ENCODE results near the gene BLOC1S3. TPM values are rescaled to one million over a fixed set of nuclear protein-coding genes. Genes with fewer than 3 reads are reported as not detected.

BLOC1S3 gene
- total RNA-seq, 2 donors from 2014 or later: 12.9 to 15.2 TPM

GRCh38 chr19:45140533-45140932 lies 38.1 kb upstream of the BLOC1S3 start:
- no peaks in the 10 kb centered on the region for H3K9me3 ChIP-seq (ENCODE audit: control insufficient read depth, low read length, poor library complexity, severe bottlenecking)
- ATAC-seq: no peak
- Mint-ChIP-seq H3K27me3 (no peaks in the 10 kb centered on the region), H3K4me1 (peaks cover 13% of the 10 kb centered on the region), H3K4me3 (no peak overlapping the region), H3K36me3 (ENCODE audit: low read depth) (peaks cover 3% of the 10 kb centered on the region), H3K27ac (no peak overlapping the region)
- DNase-seq: no peak

GRCh38 chr19:45141203-45141900 lies 37.2 kb upstream of the BLOC1S3 start:
- H3K4me1 Mint-ChIP-seq: peaks cover 13% of the 10 kb centered on the region
- ATAC-seq (no peak), DNase-seq (no peak)
- H3K36me3 Mint-ChIP-seq (ENCODE audit: low read depth): peaks cover 3% of the 10 kb centered on the region
- H3K9me3 ChIP-seq (ENCODE audit: control insufficient read depth, low read length, poor library complexity, severe bottlenecking): no peaks in the 10 kb centered on the region
- no peaks in the 10 kb centered on the region for H3K27me3 Mint-ChIP-seq
- H3K4me3 Mint-ChIP-seq: no peak overlapping the region
- no peak overlapping the region for H3K27ac Mint-ChIP-seq

GRCh38 chr19:45142016-45142725 lies 36.4 kb upstream of the BLOC1S3 start:
- Mint-ChIP-seq H3K4me1 (peaks cover 10% of the 10 kb centered on the region), H3K36me3 (ENCODE audit: low read depth) (peaks cover 3% of the 10 kb centered on the region), H3K4me3 (no peak overlapping the region), H3K27me3 (no peaks in the 10 kb centered on the region), H3K27ac (no peak overlapping the region)
- no peaks in the 10 kb centered on the region for H3K9me3 ChIP-seq (ENCODE audit: control insufficient read depth, low read length, poor library complexity, severe bottlenecking)
- DNase-seq (no peak), ATAC-seq (no peak)

DNA sequence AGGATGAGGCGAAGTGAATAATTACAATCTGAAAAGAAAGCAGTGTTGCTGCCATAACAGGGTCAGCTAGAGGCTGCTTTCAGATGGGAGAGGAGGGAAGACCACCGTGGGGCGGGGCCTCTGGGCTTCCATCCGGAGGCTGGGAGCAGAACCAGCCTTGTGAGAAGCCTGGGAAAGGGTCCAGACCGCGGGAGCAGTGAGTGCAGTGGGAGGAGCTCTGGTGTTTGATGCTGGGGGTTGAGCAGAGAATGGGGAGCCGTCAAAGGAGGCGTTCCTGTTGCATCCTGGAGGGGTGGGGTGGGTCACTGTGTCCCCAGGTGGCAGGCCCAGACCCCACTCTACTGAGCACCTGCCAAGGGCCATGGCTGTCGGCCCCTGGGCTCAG lies 35.9 kb upstream of the BLOC1S3 start:
- no peak overlapping the region for H3K4me3 Mint-ChIP-seq
- H3K36me3 Mint-ChIP-seq (ENCODE audit: low read depth): peaks cover 3% of the 10 kb centered on the region
- no peak overlapping the region for H3K27ac Mint-ChIP-seq
- H3K4me1 Mint-ChIP-seq: peaks cover 10% of the 10 kb centered on the region
- no peaks in the 10 kb centered on the region for H3K9me3 ChIP-seq (ENCODE audit: control insufficient read depth, low read length, poor library complexity, severe bottlenecking)
- DNase-seq (no peak), ATAC-seq (no peak)
- no peaks in the 10 kb centered on the region for H3K27me3 Mint-ChIP-seq

DNA sequence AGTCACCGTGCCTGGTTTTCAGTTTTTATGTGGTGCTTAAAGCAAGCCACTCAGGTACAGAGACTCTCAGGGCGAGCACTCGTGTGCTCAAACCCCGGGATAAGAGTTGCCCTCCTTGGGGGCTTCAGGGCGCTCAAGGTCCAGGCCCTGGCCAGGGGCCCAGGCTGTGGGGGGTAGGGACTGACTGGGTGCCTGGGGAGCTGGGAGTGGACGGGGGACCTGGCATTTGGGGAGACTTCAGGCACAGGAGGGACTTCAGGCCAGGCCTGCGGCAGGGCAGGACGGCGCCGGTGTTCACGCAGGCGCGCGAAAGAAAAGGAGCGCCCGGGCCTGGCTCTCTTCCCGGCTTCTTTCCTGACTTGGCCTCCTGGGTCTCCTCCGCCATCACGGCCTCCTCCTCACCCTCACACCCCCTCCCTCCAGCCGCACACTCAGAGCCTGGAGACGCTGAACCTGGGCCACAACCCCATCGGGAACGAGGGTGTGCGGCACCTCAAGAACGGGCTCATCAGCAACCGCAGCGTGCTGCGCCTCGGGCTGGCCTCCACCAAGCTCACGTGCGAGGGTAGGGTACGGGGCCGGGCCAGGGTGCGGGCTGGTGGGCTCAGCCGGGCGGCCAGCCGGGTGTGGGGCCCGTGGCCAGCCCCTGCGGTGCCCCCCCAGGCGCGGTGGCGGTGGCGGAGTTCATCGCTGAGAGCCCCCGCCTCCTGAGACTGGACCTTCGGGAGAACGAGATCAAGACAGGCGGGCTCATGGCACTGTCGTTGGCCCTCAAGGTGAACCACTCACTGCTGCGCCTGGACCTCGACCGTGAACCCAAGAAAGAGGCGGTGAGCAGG lies 33.9 kb upstream of the BLOC1S3 start:
- DNase-seq (no peak), ATAC-seq (no peak)
- peaks cover 3% of the 10 kb centered on the region for H3K36me3 Mint-ChIP-seq (ENCODE audit: low read depth)
- H3K27ac Mint-ChIP-seq: peak overlapping the region; percentile 8
- H3K9me3 ChIP-seq (ENCODE audit: control insufficient read depth, low read length, poor library complexity, severe bottlenecking): no peaks in the 10 kb centered on the region
- no peaks in the 10 kb centered on the region for H3K27me3 Mint-ChIP-seq
- peaks cover 12% of the 10 kb centered on the region for H3K4me1 Mint-ChIP-seq
- no peak overlapping the region for H3K4me3 Mint-ChIP-seq

DNA sequence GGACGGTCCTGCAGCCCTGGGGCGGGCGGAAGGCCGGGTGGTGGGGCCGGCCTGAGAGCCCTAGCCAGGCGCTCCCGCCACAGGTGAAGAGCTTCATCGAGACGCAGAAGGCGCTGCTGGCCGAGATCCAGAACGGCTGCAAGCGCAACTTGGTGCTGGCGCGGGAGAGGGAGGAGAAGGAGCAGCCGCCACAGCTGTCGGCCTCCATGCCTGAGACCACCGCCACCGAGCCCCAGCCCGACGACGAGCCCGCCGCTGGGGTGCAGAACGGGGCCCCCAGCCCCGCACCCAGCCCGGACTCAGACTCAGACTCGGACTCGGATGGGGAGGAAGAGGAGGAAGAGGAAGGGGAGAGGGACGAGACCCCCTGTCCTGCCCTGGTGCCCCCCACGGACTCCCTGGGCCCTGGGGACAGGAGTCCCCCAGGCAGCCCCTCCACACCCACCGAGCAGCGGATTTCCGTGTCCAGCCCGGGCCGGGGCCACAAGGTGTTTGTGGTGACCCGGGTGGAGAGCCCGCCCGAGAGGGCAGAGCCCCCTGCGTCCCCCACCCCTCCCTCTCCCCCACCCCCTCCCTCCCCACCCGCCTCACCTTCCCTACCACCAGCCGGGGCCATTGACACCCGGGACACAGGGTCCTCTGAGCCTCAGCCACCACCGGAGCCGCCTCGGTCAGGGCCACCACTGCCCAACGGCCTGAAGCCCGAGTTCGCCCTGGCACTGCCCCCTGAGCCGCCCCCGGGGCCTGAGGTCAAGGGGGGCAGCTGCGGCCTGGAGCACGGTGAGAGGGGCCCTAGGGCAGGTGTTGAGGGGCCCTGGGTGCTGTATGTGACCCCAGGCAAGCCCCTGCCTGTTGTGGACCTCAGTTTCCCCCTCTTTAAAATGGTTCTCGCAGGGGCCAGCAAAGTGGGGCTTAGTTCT lies 33.1 kb upstream of the BLOC1S3 start:
- H3K27me3 Mint-ChIP-seq: no peaks in the 10 kb centered on the region
- peaks cover 3% of the 10 kb centered on the region for H3K36me3 Mint-ChIP-seq (ENCODE audit: low read depth)
- no peak overlapping the region for H3K27ac Mint-ChIP-seq
- H3K9me3 ChIP-seq (ENCODE audit: control insufficient read depth, low read length, poor library complexity, severe bottlenecking): no peaks in the 10 kb centered on the region
- H3K4me3 Mint-ChIP-seq: no peak overlapping the region
- H3K4me1 Mint-ChIP-seq: peaks cover 12% of the 10 kb centered on the region
- ATAC-seq: no peak
- no peak for DNase-seq

- ATAC-seq: no peak
- H3K27me3 Mint-ChIP-seq: no peaks in the 10 kb centered on the region
- no peak overlapping the region for H3K27ac Mint-ChIP-seq
- peaks cover 3% of the 10 kb centered on the region for H3K36me3 Mint-ChIP-seq (ENCODE audit: low read depth)
- H3K9me3 ChIP-seq (ENCODE audit: control insufficient read depth, low read length, poor library complexity, severe bottlenecking): no peaks in the 10 kb centered on the region
- DNase-seq: no peak
- H3K4me3 Mint-ChIP-seq: no peak overlapping the region
- H3K4me1 Mint-ChIP-seq: peaks cover 12% of the 10 kb centered on the region
Observed at GRCh38 chr19:45146251-45146650, 32.3 kb upstream of the BLOC1S3 start.

GRCh38 chr19:45146741-45147205 lies 31.8 kb upstream of the BLOC1S3 start:
- Mint-ChIP-seq H3K27me3 (no peaks in the 10 kb centered on the region), H3K4me3 (no peak overlapping the region), H3K27ac (no peak overlapping the region), H3K4me1 (peaks cover 12% of the 10 kb centered on the region), H3K36me3 (ENCODE audit: low read depth) (peaks cover 3% of the 10 kb centered on the region)
- H3K9me3 ChIP-seq (ENCODE audit: control insufficient read depth, low read length, poor library complexity, severe bottlenecking): no peaks in the 10 kb centered on the region
- ATAC-seq: no peak
- DNase-seq: no peak

GRCh38 chr19:45147835-45148676 lies 30.5 kb upstream of the BLOC1S3 start:
- DNase-seq: no peak
- Mint-ChIP-seq H3K4me3 (no peak overlapping the region), H3K27me3 (no peaks in the 10 kb centered on the region), H3K4me1 (peaks cover 14% of the 10 kb centered on the region), H3K36me3 (ENCODE audit: low read depth) (peaks cover under 1% of the 10 kb centered on the region), H3K27ac (peak overlapping the region; percentile 51)
- H3K9me3 ChIP-seq (ENCODE audit: control insufficient read depth, low read length, poor library complexity, severe bottlenecking): no peaks in the 10 kb centered on the region
- no peak for ATAC-seq

GRCh38 chr19:45149129-45149528 lies 29.5 kb upstream of the BLOC1S3 start:
- Mint-ChIP-seq H3K36me3 (ENCODE audit: low read depth) (no peaks in the 10 kb centered on the region), H3K4me1 (peaks cover 18% of the 10 kb centered on the region), H3K27ac (peak overlapping the region; percentile 51), H3K27me3 (no peaks in the 10 kb centered on the region), H3K4me3 (no peak overlapping the region)
- ATAC-seq (no peak), DNase-seq (no peak)
- no peaks in the 10 kb centered on the region for H3K9me3 ChIP-seq (ENCODE audit: control insufficient read depth, low read length, poor library complexity, severe bottlenecking)

DNA sequence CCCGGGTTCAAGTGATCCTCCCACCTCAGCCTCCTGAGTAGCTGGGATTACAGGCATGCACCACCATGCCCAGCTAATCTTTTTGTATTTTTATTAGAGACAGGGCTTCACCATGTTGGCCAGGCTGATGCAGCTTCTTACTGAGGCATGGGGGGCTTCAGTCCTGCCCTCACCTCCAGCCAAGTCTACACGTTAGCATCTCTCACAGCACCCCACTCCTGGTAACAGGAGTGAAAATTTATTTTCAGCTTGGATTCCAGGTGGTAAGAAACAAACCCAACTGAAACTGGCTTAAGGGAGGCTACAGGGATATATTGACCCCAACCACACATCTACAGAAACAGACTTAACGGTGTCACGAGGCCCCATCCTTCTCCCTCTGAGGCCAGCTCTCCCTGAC lies 28.4 kb upstream of the BLOC1S3 start:
- H3K9me3 ChIP-seq (ENCODE audit: control insufficient read depth, low read length, poor library complexity, severe bottlenecking): no peaks in the 10 kb centered on the region
- H3K4me3 Mint-ChIP-seq: no peak overlapping the region
- DNase-seq (no peak), ATAC-seq (no peak)
- peaks cover 21% of the 10 kb centered on the region for H3K4me1 Mint-ChIP-seq
- no peaks in the 10 kb centered on the region for H3K27me3 Mint-ChIP-seq
- no peaks in the 10 kb centered on the region for H3K36me3 Mint-ChIP-seq (ENCODE audit: low read depth)
- H3K27ac Mint-ChIP-seq: peak overlapping the region; percentile 51

DNA sequence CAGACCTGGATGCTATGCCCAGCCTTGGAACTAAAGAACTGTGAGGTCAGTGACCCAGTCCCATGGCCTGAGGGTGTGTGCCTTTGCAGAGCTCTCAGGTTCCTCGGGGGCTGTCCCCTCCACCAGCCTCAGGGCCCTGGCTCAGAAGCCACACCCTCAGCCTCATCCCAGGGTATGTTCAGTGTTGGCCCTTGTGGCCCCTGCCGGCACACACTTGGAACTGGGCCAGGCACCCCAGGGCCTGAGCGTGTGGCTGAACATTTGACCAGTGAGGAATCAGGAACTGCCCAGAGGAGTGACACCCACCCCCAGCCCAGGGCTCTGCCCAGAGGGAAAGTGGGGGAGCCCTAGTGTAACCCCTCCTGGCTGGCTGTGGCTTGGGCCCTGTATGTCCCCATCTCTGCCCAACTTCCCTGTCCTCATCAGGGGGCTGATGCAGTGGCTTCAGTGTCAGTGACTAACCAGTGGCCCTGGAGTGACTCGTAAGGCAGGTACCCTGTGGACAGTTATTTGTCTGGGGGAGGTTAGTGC lies 27.8 kb upstream of the BLOC1S3 start:
- H3K27me3 Mint-ChIP-seq: no peaks in the 10 kb centered on the region
- peak overlapping the region; percentile 63 for H3K4me3 Mint-ChIP-seq
- no peak for ATAC-seq
- H3K4me1 Mint-ChIP-seq: peaks cover 23% of the 10 kb centered on the region
- no peaks in the 10 kb centered on the region for H3K36me3 Mint-ChIP-seq (ENCODE audit: low read depth)
- no peaks in the 10 kb centered on the region for H3K9me3 ChIP-seq (ENCODE audit: control insufficient read depth, low read length, poor library complexity, severe bottlenecking)
- no peak for DNase-seq
- H3K27ac Mint-ChIP-seq: no peak overlapping the region
